Measurements from ENCODE around the gene GPC1. TPM values are rescaled to one million over a fixed set of nuclear protein-coding genes. Genes with fewer than 3 reads are reported as not detected.

GPC1 gene, protein sequence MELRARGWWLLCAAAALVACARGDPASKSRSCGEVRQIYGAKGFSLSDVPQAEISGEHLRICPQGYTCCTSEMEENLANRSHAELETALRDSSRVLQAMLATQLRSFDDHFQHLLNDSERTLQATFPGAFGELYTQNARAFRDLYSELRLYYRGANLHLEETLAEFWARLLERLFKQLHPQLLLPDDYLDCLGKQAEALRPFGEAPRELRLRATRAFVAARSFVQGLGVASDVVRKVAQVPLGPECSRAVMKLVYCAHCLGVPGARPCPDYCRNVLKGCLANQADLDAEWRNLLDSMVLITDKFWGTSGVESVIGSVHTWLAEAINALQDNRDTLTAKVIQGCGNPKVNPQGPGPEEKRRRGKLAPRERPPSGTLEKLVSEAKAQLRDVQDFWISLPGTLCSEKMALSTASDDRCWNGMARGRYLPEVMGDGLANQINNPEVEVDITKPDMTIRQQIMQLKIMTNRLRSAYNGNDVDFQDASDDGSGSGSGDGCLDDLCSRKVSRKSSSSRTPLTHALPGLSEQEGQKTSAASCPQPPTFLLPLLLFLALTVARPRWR
- total RNA-seq (2016; rRNA removed; fragmentation: Illumina TruSeq; extraction: Trizol) (2.1 and 5.5 TPM in 2 replicates), polyA plus RNA-seq (2011; rRNA removed) (4.0 and 4.8 TPM in 2 replicates), polyA minus RNA-seq (2011; rRNA and poly(A)+ RNA removed; ENCODE audit: low replicate concordance) (9.2 and 40.8 TPM in 2 replicates), Bru-seq, nascent RNA (percentile 36 among the genes with signal in this experiment), BruChase-seq, experiment 1, labeled RNA remaining after a 6-hour chase (percentile 41 among the genes with signal in this experiment), BruChase-seq, experiment 2, labeled RNA remaining after a 2-hour chase (percentile 38 among the genes with signal in this experiment)
- total RNA-seq (2016; cell fraction: cytosol; rRNA removed; fragmentation: Illumina TruSeq; extraction: Trizol; ENCODE audit: low read depth): 0.91 and 1.6 TPM in 2 replicates
- 1.8 and 5.2 TPM in 2 replicates for total RNA-seq (2016; cell fraction: insoluble cytoplasmic fraction; rRNA removed; fragmentation: Illumina TruSeq; extraction: Trizol)
- 1.9 and 2.0 TPM in 2 replicates for total RNA-seq (2016; cell fraction: membrane; rRNA removed; fragmentation: Illumina TruSeq; extraction: Trizol)
- 5.4 and 7.0 TPM in 2 replicates for total RNA-seq (2016; cell fraction: nucleus; rRNA removed; fragmentation: Illumina TruSeq; extraction: Trizol)
- polyA plus RNA-seq (2011; cell fraction: cytosol; rRNA removed): 2.4 and 5.8 TPM in 2 replicates
- 6.0 and 8.9 TPM in 2 replicates for polyA plus RNA-seq (2011; cell fraction: nucleus; rRNA removed)
- polyA plus RNA-seq (2012): 1.1 and 2.2 TPM in 2 replicates
- polyA plus RNA-seq (2016; cell fraction: cytosol; fragmentation: Illumina TruSeq; extraction: Trizol; ENCODE audit: low read depth): 1.3 and 1.7 TPM in 2 replicates
- 3.2 and 3.7 TPM in 2 replicates for polyA plus RNA-seq (2016; cell fraction: insoluble cytoplasmic fraction; fragmentation: Illumina TruSeq; extraction: Trizol; ENCODE audit: low read depth)
- 2.1 and 3.5 TPM in 2 replicates for polyA plus RNA-seq (2016; cell fraction: membrane; fragmentation: Illumina TruSeq; extraction: Trizol; ENCODE audit: low read depth)
- 12.8 and 13.1 TPM in 2 replicates for polyA plus RNA-seq (2016; cell fraction: nucleus; fragmentation: Illumina TruSeq; extraction: Trizol; ENCODE audit: insufficient read depth, low read depth)
- polyA minus RNA-seq (2011; cell fraction: cytosol; rRNA and poly(A)+ RNA removed): 7.8 and 8.3 TPM in 2 replicates
- polyA minus RNA-seq (2011; cell fraction: nucleus; rRNA and poly(A)+ RNA removed): 2.1 and 4.8 TPM in 2 replicates
- long read RNA-seq, experiment 1, partial matches to known transcripts: 1 of 8 reads
- long read RNA-seq, experiment 1, other reads (novel, unspliced or antisense): 5 of 8 reads
- long read RNA-seq, experiment 2, transcript GPC1-201 (9 exons, 3,713 nt): major isoform, 22 of 43 reads
- long read RNA-seq, experiment 2, partial matches to known transcripts: 19 of 43 reads
- long read RNA-seq, experiment 2, other reads (novel, unspliced or antisense): 2 of 43 reads

DNA sequence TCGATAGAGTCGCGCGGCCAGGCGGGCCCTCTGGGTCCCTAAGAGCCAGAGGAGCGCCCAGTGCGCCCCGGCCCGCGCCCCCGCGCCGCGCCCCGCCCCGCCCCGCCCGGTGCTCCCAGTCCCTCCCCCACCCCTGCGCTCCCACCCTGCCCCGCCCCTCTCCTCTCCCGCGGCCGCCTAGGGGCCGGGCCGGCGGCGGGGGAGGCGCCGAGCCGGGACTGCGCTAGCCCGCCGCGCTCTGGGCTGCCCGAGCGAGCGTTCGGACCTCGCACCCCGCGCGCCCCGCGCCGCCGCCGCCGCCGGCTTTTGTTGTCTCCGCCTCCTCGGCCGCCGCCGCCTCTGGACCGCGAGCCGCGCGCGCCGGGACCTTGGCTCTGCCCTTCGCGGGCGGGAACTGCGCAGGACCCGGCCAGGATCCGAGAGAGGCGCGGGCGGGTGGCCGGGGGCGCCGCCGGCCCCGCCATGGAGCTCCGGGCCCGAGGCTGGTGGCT is at the start of gene GPC1:
Gene GPC1 (plus strand): TSS at position 207 of the 491 bp plus-strand sequence. CDS start 256 bp downstream, at position 463.
- Histone ChIP-seq H3K9ac (ENCODE audit: insufficient read depth, low read depth, low read length) (no peak within 1 kb of the TSS; the same call in 1 of the 2 replicates), H3K27ac (ENCODE audit: extremely low read length, insufficient read depth, low read length) (no peak within 1 kb of the TSS), H3K9me3 (ENCODE audit: low read length) (no peaks in the 10 kb centered on the region), H2AFZ (ENCODE audit: low read length) (no peak within 1 kb of the TSS), H3K4me2 (ENCODE audit: low read depth, low read length) (peak within 1 kb of the TSS; percentile 76), H3K4me3 (replicated peaks in 1 of 3; ENCODE audit: insufficient read depth in 1 of 3, low read depth in 2 of 3, low read length in 3 of 3) (peak within 1 kb of the TSS; percentile 56 to 74 (median 57)), H3K27me3 (ENCODE audit: control insufficient read depth in 1 of 2, insufficient read depth in 2 of 2, low read length in 2 of 2) (peaks cover 35 to 65% of the 10 kb centered on the region in 2 experiments), H3K4me1 (ENCODE audit: insufficient read depth, low read length) (peaks cover 10% of the 10 kb centered on the region), H3K79me2 (ENCODE audit: insufficient read depth, low read length) (no peaks in the 10 kb centered on the region), H4K20me1 (ENCODE audit: insufficient read depth, low read length) (peaks cover 3% of the 10 kb centered on the region; the same call in 1 of the 2 replicates), H3K36me3 (replicated peaks in 1 of 2; ENCODE audit: control insufficient read depth in 1 of 2, insufficient read depth in 2 of 2, low read length in 2 of 2) (no peaks in the 10 kb centered on the region)
- 0% methylated on average over 1 of the region's 77 CpGs for WGBS (ENCODE audit: low lambda C conversion rate)
- no TSS peak for BruUV-seq (replicated peaks)
- FAIRE-seq: no peak
- in situ Hi-C loops (cut with HindIII; ENCODE audit: extremely low pct_ligation_motif_present, low pct_unique_long_range_greater_than_20kb): loop anchor here (5.0 kb wide), 2 partner anchors 203 to 283 kb away; no protein-coding TSS in a partner anchor
- intact Hi-C loops (cut with micrococcal nuclease; ENCODE audit: unreplicated experiment): loop anchor here (5.0 kb wide), 2 partner anchors 183 to 283 kb away; no protein-coding TSS in a partner anchor
- peak; percentile 40 for DNase-seq (ENCODE audit: low spot score)
- ATAC-seq: peak; percentile 44
- ChIA-PET POLR2A (interaction anchor here (1.0 to 1.7 kb wide), 2 partner anchors 179 to 184 kb away, joined by 3 to 7 read pairs; no protein-coding TSS in a partner anchor), CTCF (ENCODE audit: low intra/inter-chr PET ratio, low total read pairs) (interaction anchor here (3.4 kb wide), 1 partner anchor 202 kb away, joined by 84 read pairs; no protein-coding TSS in a partner anchor)
- TF ChIP-seq ZKSCAN5 (CRISPR knock-in tag; IDR thresholded peaks at IDR 0.05) (no peak), ZNF674 (CRISPR knock-in tag; IDR thresholded peaks at IDR 0.05; ENCODE audit: low read depth) (no peak), SALL2 (CRISPR knock-in tag; IDR thresholded peaks at IDR 0.05) (0 out of 2 replicates have a peak, but pooled peaks have one; percentile 42), ZBTB10 (CRISPR knock-in tag; IDR thresholded peaks at IDR 0.05; ENCODE audit: borderline replicate concordance) (0 out of 2 replicates have a peak, but pooled peaks have one; percentile 6), BRF2 (CRISPR knock-in tag; IDR thresholded peaks at IDR 0.05) (no peak), GATA4 (IDR thresholded peaks at IDR 0.05; ENCODE audit: borderline replicate concordance, low read depth) (no peak), DNMT3B (CRISPR knock-in tag; conservative IDR thresholded peaks at IDR 0.05) (no peak), HBP1 (CRISPR knock-in tag; IDR thresholded peaks at IDR 0.05; ENCODE audit: low read depth) (no peak), ZBTB21 (CRISPR knock-in tag; IDR thresholded peaks at IDR 0.05) (no peak)
